Measurements from ENCODE around the gene GPANK1. TPM values are rescaled to one million over a fixed set of nuclear protein-coding genes. Genes with fewer than 3 reads are reported as not detected.

The GPANK1 gene
- total RNA-seq, 1 experiment from 2014 or later, result 29.1 TPM

- TF ChIP-seq ZNF512 (CRISPR knock-in tag; IDR thresholded peaks at IDR 0.05; ENCODE audit: borderline replicate concordance) (no peak), NR3C1 (CRISPR knock-in tag; conservative IDR thresholded peaks at IDR 0.05; ENCODE audit: low read depth) (no peak), CBFB (CRISPR knock-in tag; IDR thresholded peaks at IDR 0.05; ENCODE audit: low read depth) (no peak), PREB (CRISPR knock-in tag; IDR thresholded peaks at IDR 0.05; ENCODE audit: borderline replicate concordance) (no peak), IRF1 (CRISPR knock-in tag; IDR thresholded peaks at IDR 0.05) (no peak), ZNF138 (CRISPR knock-in tag; conservative IDR thresholded peaks at IDR 0.05) (no peak), ERG (CRISPR knock-in tag; IDR thresholded peaks at IDR 0.05) (no peak), FOXJ3 (CRISPR knock-in tag; IDR thresholded peaks at IDR 0.05; ENCODE audit: borderline replicate concordance) (no peak), TEAD4 (CRISPR knock-in tag; IDR thresholded peaks at IDR 0.05) (no peak), ATF2 (CRISPR knock-in tag; IDR thresholded peaks at IDR 0.05; ENCODE audit: borderline replicate concordance, low read depth) (no peak), ARID4B (CRISPR knock-in tag; IDR thresholded peaks at IDR 0.05; ENCODE audit: borderline replicate concordance) (peak; percentile 55; the same call in 1 of the 2 replicates), HMGA2 (CRISPR knock-in tag; IDR thresholded peaks at IDR 0.05) (no peak), MYBL2 (CRISPR knock-in tag; IDR thresholded peaks at IDR 0.05) (no peak), USF2 (CRISPR knock-in tag; IDR thresholded peaks at IDR 0.05) (no peak), RELA (CRISPR knock-in tag; IDR thresholded peaks at IDR 0.05; ENCODE audit: borderline replicate concordance) (no peak), ZNF416 (CRISPR knock-in tag; IDR thresholded peaks at IDR 0.05) (peak; percentile 23; the same call in 1 of the 2 replicates), ZSCAN18 (CRISPR knock-in tag; IDR thresholded peaks at IDR 0.05) (no peak), CREB1 (CRISPR knock-in tag; IDR thresholded peaks at IDR 0.05) (no peak), ZNF317 (CRISPR knock-in tag; IDR thresholded peaks at IDR 0.05; ENCODE audit: borderline replicate concordance, low read depth) (0 out of 2 replicates have a peak, but pooled peaks have one; percentile 15), MAX (CRISPR knock-in tag; IDR thresholded peaks at IDR 0.05) (peak; percentile 33; the same call in 1 of the 2 replicates), E2F4 (CRISPR knock-in tag; IDR thresholded peaks at IDR 0.05; ENCODE audit: borderline replicate concordance, low read depth) (peak; percentile 35; the same call in 1 of the 2 replicates), CREM (CRISPR knock-in tag; IDR thresholded peaks at IDR 0.05) (no peak)
These were observed 44.0 kb downstream of the GPANK1 start, which contains the start of gene PRRC2A (continued) for GRCh38 chr6:31620586-31621319.

All from WTC11 (cell line).